Panc1 (cell line): ENCODE results near the gene DYRK3. TPM values are rescaled to one million over a fixed set of nuclear protein-coding genes. Genes with fewer than 3 reads are reported as not detected.
A peak's percentile ranks its signal among the peaks of the same experiment; 100 is the strongest.

Source experiments
- ATAC-seq: fragments of 200-7000 bp; cut with Tn5 transposase; 2 replicates; pipeline ENCODE4 v1.9.1; 2020; ENCODE audit warnings: mild to moderate bottlenecking, moderate library complexity
- BruUV-seq: library from RNA; stranded (reverse); fragments of 400-500 nt; replicated peaks from 2 replicates; lab custom pipeline; 2021; lab: Mats Ljungman, UMichigan
- CTCF ChIA-PET: fragments of 300-600 bp; sonication (Branson Sonifier 250); formaldehyde crosslinking; loops from one replicate; lab custom pipeline; 2022; ENCODE audit warnings: antibody characterized with exemption; lab: Charles Lee
- POLR2A ChIA-PET: fragments of 300-600 bp; sonication (Branson Sonifier 250); formaldehyde crosslinking; loops from one replicate; lab custom pipeline; 2022; ENCODE audit warnings: antibody characterized with exemption; lab: Charles Lee
- DNase-seq: peaks from one replicate; pipeline ENCODE4 v3.0.0-alpha.2; 2010; ENCODE audit warnings: low read depth, low spot score
- H3K27ac ChIP-seq: 2 replicates; pipeline ENCODE4 v1.5.1; 2011; ENCODE audit warnings: mild to moderate bottlenecking, low read length, inconsistent platforms
- H3K27me3 ChIP-seq: fragments of 200-500 bp; sonication (Bioruptor generic); 2 replicates; pipeline ENCODE4 v1.6.0; 2014; ENCODE audit warnings: low read length, inconsistent platforms; ENCODE audit not compliant: control insufficient read depth, insufficient read depth
- H3K36me3 ChIP-seq: fragments of 200-500 bp; sonication (Bioruptor generic); 2 replicates; pipeline ENCODE4 v1.5.1; 2014; ENCODE audit warnings: inconsistent platforms, mild to moderate bottlenecking, low read length, moderate library complexity; ENCODE audit not compliant: control insufficient read depth, insufficient read depth
- H3K4me1 ChIP-seq: 2 replicates; pipeline ENCODE4 v1.5.1; 2011; ENCODE audit warnings: inconsistent platforms, mild to moderate bottlenecking, low read length, moderate library complexity; ENCODE audit not compliant: control insufficient read depth, insufficient read depth
- H3K4me3 ChIP-seq, 2 experiments: 2 replicates each; pipeline ENCODE4 v1.5.1; 2011 to 2012; ENCODE audit warnings: low read depth in 2 of 2, low read length in 2 of 2, mild to moderate bottlenecking in 2 of 2, inconsistent platforms in 1 of 2, moderate library complexity in 1 of 2
- H3K9me3 ChIP-seq: fragments of 200-500 bp; sonication (Bioruptor generic); 2 replicates; pipeline ENCODE4 v1.5.1; 2014; ENCODE audit warnings: low read depth, mild to moderate bottlenecking, inconsistent platforms, low read length, moderate library complexity; ENCODE audit not compliant: control insufficient read depth, insufficient read depth
- POLR2AphosphoS5 ChIP-seq: IDR thresholded peaks from 2 replicates; pipeline ENCODE4 v1.6.1; 2012; ENCODE audit warnings: mild to moderate bottlenecking, low read depth, low read length, moderate library complexity
- SIN3A ChIP-seq: IDR thresholded peaks from 2 replicates; pipeline ENCODE4 v1.6.1; 2012; ENCODE audit warnings: low read depth, mild to moderate bottlenecking, low read length, moderate library complexity, borderline replicate concordance; ENCODE audit not compliant: insufficient read depth
- TCF7L2 ChIP-seq: IDR thresholded peaks from 2 replicates; pipeline ENCODE4 v1.6.1; 2011; ENCODE audit warnings: mild to moderate bottlenecking, low read depth, low read length, inconsistent platforms
- in situ Hi-C: cut with HindIII; loops from 2 replicates; pipeline ENCODE4 v1.10.0; 2016; ENCODE audit warnings: low sequenced_read_pairs, low pct_unique_long_range_greater_than_20kb
- intact Hi-C: fragments of 100-400 bp; cut with micrococcal nuclease; formaldehyde crosslinking; loops from one replicate; pipeline ENCODE4 v1.10.0; 2022; ENCODE audit not compliant: unreplicated experiment
- total RNA-seq: library from RNA; stranded (reverse); gene quantifications from one replicate; pipeline ENCODE4 v1.2.1, GENCODE V29; 2021; ENCODE audit not compliant: unreplicated experiment
- TF ChIP-seq, protein P1 (sequence below): fragments of 450-650 bp; IDR thresholded peaks from 2 replicates; pipeline ENCODE4 v1.5.1; 2017; ENCODE audit warnings: mild to moderate bottlenecking
- TF ChIP-seq, protein P2 (sequence below), 2 experiments: IDR thresholded peaks; 2 replicates each; pipeline ENCODE4 v1.6.1; 2011 to 2012; ENCODE audit warnings: low read depth in 2 of 2, control low read depth in 1 of 2, low read length in 1 of 2, mild to moderate bottlenecking in 1 of 2, moderate library complexity in 1 of 2; ENCODE audit not compliant: insufficient read depth in 1 of 2

Gene DYRK3
- total RNA-seq, 1 experiment from 2014 or later = 12.0 TPM

GRCh38 chr1:206608108-206608698, 27.1 kb upstream of the DYRK3 start:
- no peak overlapping the region for H3K4me3 ChIP-seq
- H3K27me3 ChIP-seq = no peaks in the 10 kb centered on the region
- H3K36me3 ChIP-seq = peaks cover 12% of the 10 kb centered on the region; the same call in 1 of the 2 replicates
- ChIA-PET CTCF (no interaction called here), POLR2A (interaction anchor here (0.6 kb wide), 1 partner anchor 46 kb away, joined by 13 read pairs; no protein-coding TSS in a partner anchor)
- no peak for TF ChIP-seq POLR2AphosphoS5
- no peak for TF ChIP-seq TCF7L2
- TF ChIP-seq, protein P1, sequence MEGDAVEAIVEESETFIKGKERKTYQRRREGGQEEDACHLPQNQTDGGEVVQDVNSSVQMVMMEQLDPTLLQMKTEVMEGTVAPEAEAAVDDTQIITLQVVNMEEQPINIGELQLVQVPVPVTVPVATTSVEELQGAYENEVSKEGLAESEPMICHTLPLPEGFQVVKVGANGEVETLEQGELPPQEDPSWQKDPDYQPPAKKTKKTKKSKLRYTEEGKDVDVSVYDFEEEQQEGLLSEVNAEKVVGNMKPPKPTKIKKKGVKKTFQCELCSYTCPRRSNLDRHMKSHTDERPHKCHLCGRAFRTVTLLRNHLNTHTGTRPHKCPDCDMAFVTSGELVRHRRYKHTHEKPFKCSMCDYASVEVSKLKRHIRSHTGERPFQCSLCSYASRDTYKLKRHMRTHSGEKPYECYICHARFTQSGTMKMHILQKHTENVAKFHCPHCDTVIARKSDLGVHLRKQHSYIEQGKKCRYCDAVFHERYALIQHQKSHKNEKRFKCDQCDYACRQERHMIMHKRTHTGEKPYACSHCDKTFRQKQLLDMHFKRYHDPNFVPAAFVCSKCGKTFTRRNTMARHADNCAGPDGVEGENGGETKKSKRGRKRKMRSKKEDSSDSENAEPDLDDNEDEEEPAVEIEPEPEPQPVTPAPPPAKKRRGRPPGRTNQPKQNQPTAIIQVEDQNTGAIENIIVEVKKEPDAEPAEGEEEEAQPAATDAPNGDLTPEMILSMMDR = peak; percentile 93
- TF ChIP-seq, protein P2, sequence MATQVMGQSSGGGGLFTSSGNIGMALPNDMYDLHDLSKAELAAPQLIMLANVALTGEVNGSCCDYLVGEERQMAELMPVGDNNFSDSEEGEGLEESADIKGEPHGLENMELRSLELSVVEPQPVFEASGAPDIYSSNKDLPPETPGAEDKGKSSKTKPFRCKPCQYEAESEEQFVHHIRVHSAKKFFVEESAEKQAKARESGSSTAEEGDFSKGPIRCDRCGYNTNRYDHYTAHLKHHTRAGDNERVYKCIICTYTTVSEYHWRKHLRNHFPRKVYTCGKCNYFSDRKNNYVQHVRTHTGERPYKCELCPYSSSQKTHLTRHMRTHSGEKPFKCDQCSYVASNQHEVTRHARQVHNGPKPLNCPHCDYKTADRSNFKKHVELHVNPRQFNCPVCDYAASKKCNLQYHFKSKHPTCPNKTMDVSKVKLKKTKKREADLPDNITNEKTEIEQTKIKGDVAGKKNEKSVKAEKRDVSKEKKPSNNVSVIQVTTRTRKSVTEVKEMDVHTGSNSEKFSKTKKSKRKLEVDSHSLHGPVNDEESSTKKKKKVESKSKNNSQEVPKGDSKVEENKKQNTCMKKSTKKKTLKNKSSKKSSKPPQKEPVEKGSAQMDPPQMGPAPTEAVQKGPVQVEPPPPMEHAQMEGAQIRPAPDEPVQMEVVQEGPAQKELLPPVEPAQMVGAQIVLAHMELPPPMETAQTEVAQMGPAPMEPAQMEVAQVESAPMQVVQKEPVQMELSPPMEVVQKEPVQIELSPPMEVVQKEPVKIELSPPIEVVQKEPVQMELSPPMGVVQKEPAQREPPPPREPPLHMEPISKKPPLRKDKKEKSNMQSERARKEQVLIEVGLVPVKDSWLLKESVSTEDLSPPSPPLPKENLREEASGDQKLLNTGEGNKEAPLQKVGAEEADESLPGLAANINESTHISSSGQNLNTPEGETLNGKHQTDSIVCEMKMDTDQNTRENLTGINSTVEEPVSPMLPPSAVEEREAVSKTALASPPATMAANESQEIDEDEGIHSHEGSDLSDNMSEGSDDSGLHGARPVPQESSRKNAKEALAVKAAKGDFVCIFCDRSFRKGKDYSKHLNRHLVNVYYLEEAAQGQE (IDR thresholded peaks at IDR 0.05; ENCODE audit: insufficient read depth in 1 of 2, low read depth in 2 of 2, low read length in 1 of 2) = no peak
- no peaks in the 10 kb centered on the region for H3K9me3 ChIP-seq
- 0 out of 2 replicates have a peak, but pooled peaks cover 5% of the 10 kb centered on the region for H3K4me1 ChIP-seq
- intact Hi-C loops (loop anchor here (5.0 kb wide), 1 partner anchor 304 kb away; no protein-coding TSS in a partner anchor), in situ Hi-C loops (no loop called here)
- DNase-seq (no peak), ATAC-seq (no peak)
- BruUV-seq = no TSS peak
- no peak overlapping the region for H3K27ac ChIP-seq

GRCh38 chr1:206609229-206609991, 25.9 kb upstream of the DYRK3 start:
- in situ Hi-C loops = no loop called here

More at GRCh38 chr1:206609229-206609991, 25.9 kb upstream of the DYRK3 start:
- Histone ChIP-seq H3K4me3 (no peak overlapping the region), H3K27me3 (no peaks in the 10 kb centered on the region), H3K27ac (no peak overlapping the region), H3K4me1 (0 out of 2 replicates have a peak, but pooled peaks cover 5% of the 10 kb centered on the region), H3K9me3 (no peaks in the 10 kb centered on the region), H3K36me3 (peaks cover 12% of the 10 kb centered on the region; the same call in 1 of the 2 replicates)
- TF ChIP-seq TCF7L2 (no peak), POLR2AphosphoS5 (no peak), SIN3A (no peak)
- TF ChIP-seq, protein P2 (IDR thresholded peaks at IDR 0.05; ENCODE audit: insufficient read depth in 1 of 2, low read depth in 2 of 2, low read length in 1 of 2) = no peak
- TF ChIP-seq, protein P1 = no peak
- ChIA-PET POLR2A (no interaction called here), CTCF (no interaction called here)
- ATAC-seq (no peak), DNase-seq (no peak)
- BruUV-seq = no TSS peak
- intact Hi-C loops = loop anchor here (5.0 kb wide), 1 partner anchor 303 kb away; no protein-coding TSS in a partner anchor
